GM18498 (cell line): ENCODE data around the gene DLX5.
A peak's percentile ranks its signal among the peaks of the same experiment; 100 is the strongest.
"Not testable (repeated sequence)": the region's sequence is repeated elsewhere in the genome, so short reads cannot be mapped to it uniquely, and the experiment has no call there.

Source experiments
- ATAC-seq: cut with Tn5 transposase; IDR thresholded peaks from one replicate; pipeline ENCODE4 v1.9.1; 2021; ENCODE audit warnings: mild to moderate bottlenecking, moderate library complexity; ENCODE audit not compliant: unreplicated experiment

DLX5 gene

GRCh38 chr7:97024209-97025129 is at the start of gene DLX5:
Gene DLX5, minus strand, starts transcription at chr7:97024831. Its CDS starts 208 bp downstream, at chr7:97024623.
- ATAC-seq, result no peak

GRCh38 chr7:97072025-97072424 is 47.4 kb upstream of the DLX5 start:
- not testable (repeated sequence) for ATAC-seq

GRCh38 chr7:97064972-97065587 is 40.4 kb upstream of the DLX5 start:
- ATAC-seq, result peak; percentile 84

GRCh38 chr7:97064020-97064419 is 39.4 kb upstream of the DLX5 start:
- ATAC-seq, result no peak

- no peak for ATAC-seq
Observed at GRCh38 chr7:97043281-97043680, 18.6 kb upstream of the DLX5 start.

GRCh38 chr7:97039374-97040065 is 14.9 kb upstream of the DLX5 start:
- no peak for ATAC-seq

GRCh38 chr7:97034213-97034852 is 9.7 kb upstream of the DLX5 start:
- not testable (repeated sequence) for ATAC-seq

- peak; percentile 89 for ATAC-seq
Observed at GRCh38 chr7:97027427-97028234, 3.0 kb upstream of the DLX5 start.

GRCh38 chr7:97026715-97027426 is 2.2 kb upstream of the DLX5 start:
- ATAC-seq, result peak; percentile 26

- ATAC-seq, result no peak
Observed at GRCh38 chr7:97025983-97026714, 1.5 kb upstream of the DLX5 start.

- ATAC-seq, result no peak
Observed at GRCh38 chr7:97025130-97025499, 484 bp upstream of the DLX5 start.

GRCh38 chr7:97022491-97023306 is 1.9 kb downstream of the DLX5 start:
- no peak for ATAC-seq

GRCh38 chr7:97021747-97022490 is 2.7 kb downstream of the DLX5 start:
- no peak for ATAC-seq

GRCh38 chr7:97020996-97021746 is 3.5 kb downstream of the DLX5 start:
- ATAC-seq, result no peak

- ATAC-seq, result no peak
Observed at GRCh38 chr7:97020601-97020995, 4.0 kb downstream of the DLX5 start.

GRCh38 chr7:97019710-97020225 is 4.9 kb downstream of the DLX5 start:
- ATAC-seq, result no peak
